ENCODE measurements around the gene ADH1C. TPM values are rescaled to one million over a fixed set of nuclear protein-coding genes. Genes with fewer than 3 reads are reported as not detected.
"Not testable (repeated sequence)": the region's sequence is repeated elsewhere in the genome, so short reads cannot be mapped to it uniquely, and the experiment has no call there.

ADH1C gene
- total RNA-seq, 2 donors from 2014 or later = not detected

DNA sequence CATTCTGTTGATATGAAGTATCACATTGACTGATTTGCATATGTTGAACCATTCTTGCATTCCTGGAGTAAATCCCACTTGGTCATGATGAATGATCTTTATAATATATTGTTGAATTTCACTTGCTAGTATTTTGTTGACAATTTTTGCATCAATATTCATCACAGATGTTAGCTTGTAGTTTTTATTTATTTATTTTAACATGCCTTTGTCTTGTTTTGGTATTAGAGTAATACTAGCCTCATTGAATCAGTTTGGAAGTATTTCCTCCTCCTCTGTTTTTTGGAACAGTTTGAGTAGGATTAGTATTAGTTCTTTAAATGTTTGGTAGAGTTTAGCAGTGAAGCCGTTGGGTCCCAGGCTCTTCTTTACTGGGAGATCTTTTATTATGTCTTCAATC, 13.9 kb upstream of the ADH1C start:
- no peak for DNase-seq (ENCODE audit: low spot score in 2 of 2)
- H3K9me3 Mint-ChIP-seq = no peaks in the 10 kb centered on the region
- H3K36me3 Mint-ChIP-seq = peaks cover 0 to 4% of the 10 kb centered on the region in 2 donors
- no peak for ATAC-seq
- no peak overlapping the region for H3K27ac Mint-ChIP-seq

DNA sequence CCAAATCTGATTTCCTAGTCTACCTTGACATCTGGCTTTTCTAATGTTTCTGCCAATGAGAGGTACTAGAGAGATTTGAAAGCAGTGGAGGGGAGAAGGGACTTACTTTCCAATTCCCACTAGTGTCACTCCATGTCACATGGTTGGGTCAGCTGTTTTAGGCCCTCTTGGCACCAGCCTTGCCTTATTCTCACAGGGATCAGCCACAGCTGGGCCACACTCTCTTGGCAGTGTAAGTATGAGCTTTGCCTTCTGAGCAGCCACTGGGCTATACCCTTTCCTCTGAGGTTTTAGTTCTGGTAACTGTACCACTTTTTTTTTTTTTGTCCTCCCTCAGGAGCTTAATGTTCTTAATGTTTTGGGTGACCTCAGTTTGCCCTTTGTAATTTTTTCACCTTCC, 10.2 kb upstream of the ADH1C start:
- no peaks in the 10 kb centered on the region for H3K9me3 Mint-ChIP-seq
- no peak for DNase-seq (ENCODE audit: low spot score in 2 of 2)
- H3K36me3 Mint-ChIP-seq = no peaks in the 10 kb centered on the region
- no peak overlapping the region for H3K27ac Mint-ChIP-seq
- no peak for ATAC-seq

DNA sequence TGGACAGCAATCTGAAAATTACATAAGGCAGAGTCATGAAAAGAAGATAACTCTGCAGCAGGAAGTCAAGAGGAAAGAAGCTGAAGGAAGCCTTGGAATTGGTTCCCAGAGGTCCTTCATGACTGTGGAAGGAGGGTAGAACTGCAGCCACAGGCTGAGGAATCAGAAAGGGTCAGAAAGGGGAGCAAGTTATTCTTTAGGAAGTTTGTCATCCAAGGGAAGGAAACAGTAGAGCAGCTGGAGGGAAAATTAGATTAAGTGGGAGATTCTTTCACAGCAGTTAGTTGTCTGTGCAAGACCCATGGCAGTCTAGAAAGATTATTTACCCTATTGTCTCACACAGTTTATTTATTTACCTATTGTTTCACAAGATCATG, 9.3 kb upstream of the ADH1C start:
- no peak for ATAC-seq
- Mint-ChIP-seq H3K36me3 (no peaks in the 10 kb centered on the region), H3K9me3 (no peaks in the 10 kb centered on the region), H3K27ac (no peak overlapping the region)
- DNase-seq (ENCODE audit: low spot score in 2 of 2) = no peak

DNA sequence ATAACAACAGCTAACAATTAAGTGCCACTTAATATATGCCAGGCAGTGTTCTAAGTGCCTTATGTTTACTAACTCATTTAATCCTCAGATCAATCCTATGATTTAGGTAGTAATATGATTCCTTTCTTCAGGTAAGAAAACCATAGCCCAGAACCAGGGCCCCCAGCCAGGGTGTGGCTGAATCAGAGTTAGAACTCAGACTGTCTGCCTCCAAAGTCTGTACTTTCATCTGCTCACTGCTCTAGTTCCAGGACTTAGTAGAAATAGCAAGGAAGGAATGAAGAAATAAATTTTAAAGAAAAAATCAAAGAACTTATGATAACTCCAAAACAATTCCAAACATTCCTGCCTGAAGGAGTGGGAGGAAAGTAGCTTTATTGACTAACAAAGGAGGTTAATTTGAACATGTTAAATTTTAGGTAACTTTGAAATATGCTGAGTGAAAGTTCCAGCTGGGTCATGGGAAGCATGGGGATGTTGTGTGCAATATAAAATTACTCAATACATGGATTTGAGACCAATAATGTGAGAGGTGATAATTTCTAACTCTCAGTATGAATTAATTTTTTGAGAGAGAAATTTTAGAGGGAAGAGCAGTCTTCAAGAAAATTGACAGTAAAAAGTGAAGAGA, 8.8 kb upstream of the ADH1C start:
- Mint-ChIP-seq H3K9me3 (peaks cover 1 to 3% of the 10 kb centered on the region in 2 donors), H3K36me3 (peaks cover 0 to under 1% of the 10 kb centered on the region in 2 donors), H3K27ac (no peak overlapping the region)
- ATAC-seq = no peak
- no peak for DNase-seq (ENCODE audit: low spot score in 2 of 2)

DNA sequence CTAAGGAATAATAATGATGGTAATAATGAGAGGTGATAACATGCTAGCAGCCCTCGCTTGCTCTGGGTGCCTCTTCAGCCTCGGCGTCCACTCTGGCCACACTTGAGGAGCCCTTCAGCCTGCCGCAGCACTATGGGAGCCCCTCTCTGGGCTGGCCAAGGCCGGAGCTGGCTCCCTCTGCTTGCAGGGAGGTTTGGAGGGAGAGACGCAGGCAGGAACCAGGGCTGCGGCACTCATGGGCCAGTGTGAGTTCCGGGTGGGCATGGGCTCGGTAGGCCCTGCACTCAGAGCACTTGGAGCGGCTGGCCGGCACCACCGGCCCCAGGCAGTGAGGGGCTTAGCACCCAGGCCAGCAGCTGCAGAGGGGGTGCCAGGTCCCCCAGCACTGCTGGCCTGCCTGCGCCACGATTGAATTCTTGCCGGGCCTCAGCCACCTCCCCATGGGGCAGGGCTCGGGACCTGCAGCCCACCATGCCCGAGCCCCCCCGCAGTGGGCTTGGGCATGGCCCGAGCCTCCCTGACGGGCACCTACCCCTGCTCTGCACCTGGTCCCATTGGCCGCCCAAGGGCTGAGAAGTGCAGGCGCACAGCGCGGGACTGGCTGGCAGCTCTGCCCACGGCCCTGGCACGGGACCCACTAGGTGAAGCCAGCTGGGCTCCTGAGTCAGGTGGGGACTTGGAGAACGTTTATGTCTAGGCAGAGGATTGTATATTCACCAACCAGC, 7.1 kb upstream of the ADH1C start:
- H3K27ac Mint-ChIP-seq = no peak overlapping the region
- H3K9me3 Mint-ChIP-seq = peaks cover 10 to 14% of the 10 kb centered on the region in 2 donors
- peaks cover 0 to 9% of the 10 kb centered on the region in 2 donors for H3K36me3 Mint-ChIP-seq
- DNase-seq (ENCODE audit: low spot score in 2 of 2) = no peak
- no peak for ATAC-seq

GRCh38 chr4:99357948-99358347, 5.4 kb upstream of the ADH1C start:
- H3K36me3 Mint-ChIP-seq = peaks cover 5 to 9% of the 10 kb centered on the region in 2 donors
- DNase-seq (ENCODE audit: low spot score in 2 of 2) = no peak
- H3K9me3 Mint-ChIP-seq = peaks cover 16 to 18% of the 10 kb centered on the region in 2 donors
- no peak for ATAC-seq
- no peak overlapping the region for H3K27ac Mint-ChIP-seq

DNA sequence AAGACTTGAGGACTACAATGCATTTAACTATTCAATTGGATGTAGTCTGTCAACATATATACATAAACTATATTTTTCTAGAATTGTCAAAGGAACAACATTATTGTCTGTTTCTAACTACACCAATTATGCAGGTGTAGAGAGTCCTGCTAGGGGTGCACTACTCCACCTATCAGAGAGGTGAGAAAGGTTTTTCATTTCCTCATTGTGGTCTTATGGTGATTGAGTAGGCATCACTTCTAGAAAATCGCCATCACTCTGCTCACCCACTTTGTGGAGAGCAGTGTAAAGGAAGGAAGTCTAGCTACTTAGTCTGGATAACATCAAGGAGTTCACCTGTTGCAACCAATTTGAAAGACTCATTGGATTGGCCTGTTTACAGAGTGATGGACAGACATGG, 4.4 kb upstream of the ADH1C start:
- H3K27ac Mint-ChIP-seq = no peak overlapping the region

DNA sequence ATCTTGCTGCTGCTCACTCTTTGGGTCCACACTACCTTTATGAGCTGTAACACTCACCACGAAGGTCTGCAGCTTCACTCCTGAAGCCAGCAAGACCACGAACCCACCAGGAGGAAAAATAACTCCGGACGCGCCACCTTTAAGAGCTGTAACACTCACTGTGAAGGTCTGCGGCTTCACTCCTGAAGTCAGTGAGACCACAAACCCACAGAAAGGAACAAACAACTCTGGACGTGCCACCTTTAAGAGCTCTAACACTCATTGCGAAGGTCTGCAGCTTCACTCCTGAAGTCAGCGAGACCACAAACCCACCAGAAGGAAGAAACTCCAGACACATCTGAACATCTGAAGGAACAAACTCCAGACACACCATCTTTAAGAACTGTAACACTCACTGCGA, 3.6 kb upstream of the ADH1C start:
- peaks cover 16 to 18% of the 10 kb centered on the region in 2 donors for H3K9me3 Mint-ChIP-seq
- not testable (repeated sequence) for H3K36me3 Mint-ChIP-seq, ATAC-seq, H3K27ac Mint-ChIP-seq
- peak in 1 of 2 donors; percentile 3 for DNase-seq (ENCODE audit: low spot score in 2 of 2)

More for the DNA sequence above, 4.4 kb upstream of the ADH1C start:
- H3K9me3 Mint-ChIP-seq = peaks cover 16 to 18% of the 10 kb centered on the region in 2 donors
- DNase-seq (ENCODE audit: low spot score in 2 of 2) (no peak), ATAC-seq (peak in 1 of 2 donors; percentile 40)
- peaks cover 5 to 9% of the 10 kb centered on the region in 2 donors for H3K36me3 Mint-ChIP-seq

DNA sequence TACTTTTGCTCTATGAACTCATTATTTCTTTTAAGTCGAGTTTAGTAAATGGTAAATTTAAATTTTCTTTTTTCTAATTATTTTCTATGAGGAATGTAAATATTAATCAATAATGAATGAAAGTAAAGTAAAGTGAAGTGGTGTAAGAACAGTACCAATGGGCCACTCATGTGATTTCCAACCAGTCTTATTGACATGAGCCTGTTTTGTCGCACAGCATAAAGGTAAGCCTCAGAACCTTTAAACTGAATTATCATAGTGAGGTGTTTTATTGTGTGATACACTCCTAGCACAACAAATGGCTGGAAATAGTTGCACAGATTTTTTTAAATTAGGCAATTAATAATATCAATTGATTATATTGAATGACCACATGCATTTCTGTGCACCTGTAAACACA, 1.1 kb downstream of the ADH1C start:
- Mint-ChIP-seq H3K27ac (no peak overlapping the region), H3K36me3 (peaks cover 5 to 9% of the 10 kb centered on the region in 2 donors), H3K9me3 (peaks cover 14 to 18% of the 10 kb centered on the region in 2 donors)
- DNase-seq (ENCODE audit: low spot score in 2 of 2) = no peak
- ATAC-seq = no peak

DNA sequence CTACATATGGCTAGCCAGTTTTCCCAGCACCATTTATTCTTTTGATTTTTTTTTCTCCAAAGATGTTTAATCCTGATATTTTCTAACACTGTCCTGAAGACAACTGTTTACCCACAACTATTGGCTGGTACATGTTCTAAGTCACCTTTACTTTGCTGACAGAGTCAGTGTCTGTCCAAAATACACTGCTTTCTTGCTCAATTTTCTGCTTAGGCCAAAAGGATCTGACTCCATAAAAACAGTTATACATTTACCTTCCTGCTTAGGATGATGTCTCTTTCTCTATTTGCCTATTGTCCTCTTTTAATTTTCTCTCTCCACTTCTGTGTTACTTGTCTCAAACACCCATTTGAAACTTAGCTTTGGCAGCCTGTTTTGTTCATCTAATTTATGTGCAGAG, 3.2 kb downstream of the ADH1C start:
- no peak for DNase-seq (ENCODE audit: low spot score in 2 of 2)

GRCh38 chr4:99342624-99343023, 9.9 kb downstream of the ADH1C start:
- H3K36me3 Mint-ChIP-seq; H3K27ac Mint-ChIP-seq; ATAC-seq; H3K9me3 Mint-ChIP-seq; DNase-seq (ENCODE audit: low spot score in 2 of 2): not testable (repeated sequence)

More for the DNA sequence above, 3.2 kb downstream of the ADH1C start:
- no peak for ATAC-seq
- Mint-ChIP-seq H3K36me3 (peaks cover 0 to 5% of the 10 kb centered on the region in 2 donors), H3K9me3 (peaks cover 4 to 5% of the 10 kb centered on the region in 2 donors), H3K27ac (peak overlapping the region in 1 of 2 donors; percentile 57)

DNA sequence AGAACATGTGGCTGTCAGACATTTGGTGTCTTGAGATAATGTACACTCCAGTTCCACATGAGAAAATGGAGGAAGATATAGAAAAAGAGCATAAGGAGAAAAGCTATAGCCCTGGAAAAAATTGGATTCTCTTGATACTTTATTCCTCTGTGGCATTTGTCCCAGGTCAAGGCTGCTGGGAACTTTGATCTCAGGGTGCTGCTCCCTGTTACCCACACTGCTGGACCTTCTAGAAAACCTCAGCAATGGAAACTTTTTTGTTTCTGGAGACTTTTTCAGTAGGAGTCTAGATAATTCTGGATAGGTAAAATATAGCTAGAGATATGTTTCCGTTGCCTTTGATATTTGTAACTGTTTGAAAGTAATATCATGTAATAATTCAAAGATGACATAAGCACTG, 11.1 kb downstream of the ADH1C start:
- DNase-seq (ENCODE audit: low spot score in 2 of 2) (no peak), ATAC-seq (no peak)
- Mint-ChIP-seq H3K27ac (no peak overlapping the region), H3K9me3 (no peaks in the 10 kb centered on the region), H3K36me3 (no peaks in the 10 kb centered on the region)

- no peak overlapping the region for H3K27ac Mint-ChIP-seq
- ATAC-seq (no peak), DNase-seq (ENCODE audit: low spot score in 2 of 2) (no peak)
- H3K9me3 Mint-ChIP-seq = no peaks in the 10 kb centered on the region
- H3K36me3 Mint-ChIP-seq = no peaks in the 10 kb centered on the region
These were observed 13.4 kb downstream of the ADH1C start for GRCh38 chr4:99339172-99339571.

DNA sequence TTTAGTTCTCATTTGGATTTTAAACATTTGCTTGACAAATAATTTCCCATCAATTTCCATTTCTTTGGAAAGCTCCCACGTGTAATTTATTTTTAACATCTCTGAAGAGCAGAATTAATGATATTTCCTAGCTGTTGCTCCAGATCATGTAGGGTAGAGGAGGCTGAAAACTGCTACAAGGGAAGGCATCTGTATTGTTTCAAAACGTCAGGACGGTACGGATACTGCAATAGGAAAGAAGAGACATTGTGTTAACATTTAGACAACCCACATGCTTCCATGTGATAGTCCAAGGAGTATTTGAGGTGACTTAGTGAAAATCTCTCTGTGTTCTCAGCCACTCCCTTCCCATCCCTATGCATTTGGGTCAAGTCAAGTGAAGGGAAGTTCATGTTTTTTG, 16.0 kb downstream of the ADH1C start:
- no peak overlapping the region for H3K27ac Mint-ChIP-seq
- H3K36me3 Mint-ChIP-seq = no peaks in the 10 kb centered on the region
- H3K9me3 Mint-ChIP-seq = no peaks in the 10 kb centered on the region
- no peak for ATAC-seq
- DNase-seq (ENCODE audit: low spot score in 2 of 2) = no peak

GRCh38 chr4:99334880-99335279, 17.7 kb downstream of the ADH1C start:
- DNase-seq (ENCODE audit: low spot score in 2 of 2) (no peak), ATAC-seq (no peak)
- H3K9me3 Mint-ChIP-seq = no peaks in the 10 kb centered on the region

DNA sequence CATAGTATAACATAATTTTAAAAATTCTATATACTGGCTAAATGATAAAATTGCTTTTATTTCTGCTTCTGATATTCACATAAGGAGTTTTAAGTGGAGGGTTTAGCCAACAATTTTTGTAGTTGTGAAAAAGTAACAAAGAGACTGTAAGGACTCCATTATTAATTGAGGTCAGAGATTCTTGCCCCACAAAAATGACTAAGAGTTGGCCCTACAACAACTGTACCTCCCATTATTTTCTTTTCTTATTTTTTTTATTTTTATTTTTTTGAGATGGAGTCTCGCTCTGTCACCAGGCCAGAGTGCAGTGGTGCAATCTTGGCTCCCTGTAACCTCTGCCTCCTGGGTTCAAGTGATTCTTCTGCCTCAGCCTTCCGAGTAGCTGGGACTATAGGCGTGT, 21.9 kb downstream of the ADH1C start:
- no peaks in the 10 kb centered on the region for H3K9me3 Mint-ChIP-seq
- no peak for DNase-seq (ENCODE audit: low spot score in 2 of 2)
- no peak overlapping the region for H3K27ac Mint-ChIP-seq
- no peaks in the 10 kb centered on the region for H3K36me3 Mint-ChIP-seq
- no peak for ATAC-seq

More at GRCh38 chr4:99334880-99335279, 17.7 kb downstream of the ADH1C start:
- H3K27ac Mint-ChIP-seq = no peak overlapping the region
- H3K36me3 Mint-ChIP-seq = no peaks in the 10 kb centered on the region

GRCh38 chr4:99329876-99330275, 22.7 kb downstream of the ADH1C start:
- H3K9me3 Mint-ChIP-seq = no peaks in the 10 kb centered on the region
- ATAC-seq (no peak), DNase-seq (ENCODE audit: low spot score in 2 of 2) (no peak)
- no peaks in the 10 kb centered on the region for H3K36me3 Mint-ChIP-seq
- no peak overlapping the region for H3K27ac Mint-ChIP-seq

- no peaks in the 10 kb centered on the region for H3K36me3 Mint-ChIP-seq
- H3K27ac Mint-ChIP-seq = no peak overlapping the region
These were observed 27.6 kb downstream of the ADH1C start for GRCh38 chr4:99324979-99325378.

More at GRCh38 chr4:99324979-99325378, 27.6 kb downstream of the ADH1C start:
- H3K9me3 Mint-ChIP-seq = no peaks in the 10 kb centered on the region
- no peak for ATAC-seq
- no peak for DNase-seq (ENCODE audit: low spot score in 2 of 2)
